Keratinocyte (primary cell): ENCODE data around the gene CDH12.

ENCODE experiments used
- CTCF ChIP-seq, 3 experiments: IDR thresholded peaks in 1 of 3; conservative IDR thresholded peaks in 1 of 3; optimal IDR thresholded peaks in 1 of 3; 2 replicates in 2 of 3; 3 replicates in 1 of 3; pipeline versions ENCODE3 to v1.5.1; 2011; ENCODE audit warnings: low read length in 3 of 3, mild to moderate bottlenecking in 3 of 3, moderate library complexity in 2 of 3, control low read depth in 1 of 3, inconsistent platforms in 1 of 3; ENCODE audit not compliant: insufficient read depth in 2 of 3; ENCODE audit errors: extremely low read depth in 1 of 3
- EZH2 ChIP-seq: IDR thresholded peaks from one replicate; pipeline ENCODE4 v1.6.1; 2012; ENCODE audit warnings: inconsistent platforms, mild to moderate bottlenecking, low read length, moderate library complexity

GRCh38 chr5:21792748-21793147, 1060.4 kb downstream of the CDH12 start:
- TF ChIP-seq CTCF (optimal IDR thresholded peaks at IDR 0.05 in 1 of 3, IDR thresholded peaks at IDR 0.05 in 1 of 3, conservative IDR thresholded peaks at IDR 0.05 in 1 of 3; ENCODE audit: extremely low read depth in 1 of 3, insufficient read depth in 2 of 3, low read length in 3 of 3) (no peak), EZH2 (no peak)
